ENCODE data around the gene TM9SF1. TPM values are rescaled to one million over a fixed set of nuclear protein-coding genes. Genes with fewer than 3 reads are reported as not detected.
A peak's percentile ranks its signal among the peaks of the same experiment; 100 is the strongest.

Gene TM9SF1
- total RNA-seq, 1 donor from 2014 or later = 35.0 TPM

DNA sequence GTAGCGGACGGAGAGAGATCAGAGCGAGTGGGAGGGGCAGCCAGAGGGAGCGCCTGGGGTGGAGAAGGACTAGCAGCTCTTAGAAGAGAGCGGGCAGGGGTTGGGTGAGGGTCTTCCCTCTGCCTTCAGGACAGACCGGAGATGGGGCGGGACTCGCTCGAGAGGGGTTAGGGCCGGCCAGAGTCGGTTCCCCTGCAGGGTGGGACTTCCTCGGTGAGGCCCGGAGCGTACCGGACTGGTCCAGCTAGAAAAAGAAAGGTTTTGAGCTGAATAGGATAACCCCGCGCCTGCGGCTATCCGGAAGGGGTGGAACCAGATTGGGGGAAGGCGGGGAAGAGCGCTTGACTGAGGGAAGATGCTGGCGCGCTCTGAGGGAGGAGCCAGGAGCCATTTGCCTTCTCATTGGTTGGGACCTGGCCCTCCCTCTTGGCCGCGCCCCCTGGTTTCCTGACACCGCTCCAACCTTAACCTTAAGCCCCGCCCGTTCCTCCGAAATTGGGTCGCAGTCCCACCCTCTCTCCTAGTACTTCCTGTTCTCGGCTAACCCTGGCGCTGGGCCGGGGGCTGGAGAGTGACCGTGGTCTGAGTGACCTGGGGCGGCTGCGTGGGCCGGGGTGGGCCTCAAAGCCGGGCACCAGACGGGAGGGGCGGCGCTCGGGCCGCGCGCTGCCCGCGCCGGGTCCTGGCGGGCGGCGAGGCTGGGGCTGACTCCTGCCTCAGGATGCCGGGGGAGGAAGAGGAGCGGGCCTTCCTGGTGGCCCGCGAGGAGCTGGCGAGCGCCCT, 48.1 kb downstream of the TM9SF1 start, which contains the start of gene RNF31:
TSS of gene RNF31 (plus strand) at position 521 of the 783 bp plus-strand sequence. CDS start at position 722, 201 bp downstream.
- Mint-ChIP-seq H3K4me1 (ENCODE audit: low read depth, unreplicated experiment) (peaks cover 9% of the 10 kb centered on the region), H3K27ac (ENCODE audit: unreplicated experiment) (peak within 1 kb of the TSS; percentile 82), H3K36me3 (ENCODE audit: unreplicated experiment) (no peaks in the 10 kb centered on the region), H3K27me3 (ENCODE audit: unreplicated experiment) (peaks cover 4% of the 10 kb centered on the region), H3K9me3 (ENCODE audit: unreplicated experiment) (peaks cover 4% of the 10 kb centered on the region), H3K4me3 (ENCODE audit: unreplicated experiment) (peak within 1 kb of the TSS; percentile 98)
- TF ChIP-seq CTCF (IDR thresholded peaks at IDR 0.05; ENCODE audit: partially characterized antibody, unreplicated experiment) = no peak
- DNase-seq = peak; percentile 96

GRCh38 chr14:24146453-24146977, 48.7 kb downstream of the TM9SF1 start, which contains the start of gene PSME2:
PSME2 (minus strand) TSS chr14:24146610; CDS start chr14:24146581, 29 bp downstream.
- H3K4me3 Mint-ChIP-seq (ENCODE audit: unreplicated experiment) = peak within 1 kb of the TSS; percentile 98
- peak within 1 kb of the TSS; percentile 82 for H3K27ac Mint-ChIP-seq (ENCODE audit: unreplicated experiment)
- DNase-seq = peak; percentile 98
- peaks cover 4% of the 10 kb centered on the region for H3K27me3 Mint-ChIP-seq (ENCODE audit: unreplicated experiment)
- no peaks in the 10 kb centered on the region for H3K36me3 Mint-ChIP-seq (ENCODE audit: unreplicated experiment)
- H3K9me3 Mint-ChIP-seq (ENCODE audit: unreplicated experiment) = peaks cover 9% of the 10 kb centered on the region
- no peak for TF ChIP-seq CTCF (IDR thresholded peaks at IDR 0.05; ENCODE audit: partially characterized antibody, unreplicated experiment)
- peaks cover 11% of the 10 kb centered on the region for H3K4me1 Mint-ChIP-seq (ENCODE audit: low read depth, unreplicated experiment)

DNA sequence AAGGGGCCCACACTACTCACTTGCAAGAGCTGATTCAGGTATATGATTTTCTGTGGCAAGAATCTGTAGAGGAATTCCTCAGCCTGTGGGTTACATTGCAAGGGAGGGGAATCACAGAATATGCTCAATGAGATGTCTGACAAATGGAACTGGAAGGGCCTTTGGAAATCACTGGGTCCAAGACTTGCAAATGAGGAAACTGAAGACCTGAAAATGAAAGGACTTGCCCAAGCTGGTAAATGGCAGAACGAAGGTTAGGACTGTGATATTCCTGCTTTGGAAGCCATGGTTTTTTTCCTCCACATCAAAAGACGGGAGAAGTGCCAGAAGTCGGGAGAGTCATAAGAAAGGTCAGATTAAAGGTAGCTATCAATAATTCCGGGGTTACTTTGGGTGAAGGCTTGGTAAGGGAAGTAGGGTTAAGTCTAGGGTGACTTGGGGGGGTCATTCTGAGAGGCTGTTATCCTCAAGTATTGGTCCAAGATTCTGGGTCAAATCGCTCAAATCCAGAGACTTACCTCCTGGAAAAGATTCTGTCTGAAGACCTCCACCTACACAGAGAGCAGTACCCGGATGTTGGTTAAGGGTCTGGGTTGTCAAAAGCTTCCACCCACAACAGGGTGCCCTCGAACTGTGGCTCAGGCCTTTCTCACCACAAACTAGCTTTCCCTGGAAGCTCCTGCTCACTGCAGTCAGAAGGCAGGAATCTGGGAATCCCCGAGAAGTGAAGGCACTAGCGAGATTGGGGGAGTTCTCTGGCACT, 49.4 kb downstream of the TM9SF1 start:
- Mint-ChIP-seq H3K4me3 (ENCODE audit: unreplicated experiment) (peak overlapping the region; percentile 98), H3K36me3 (ENCODE audit: unreplicated experiment) (no peaks in the 10 kb centered on the region), H3K4me1 (ENCODE audit: low read depth, unreplicated experiment) (peaks cover 11% of the 10 kb centered on the region), H3K27me3 (ENCODE audit: unreplicated experiment) (peaks cover 4% of the 10 kb centered on the region), H3K9me3 (ENCODE audit: unreplicated experiment) (peaks cover 9% of the 10 kb centered on the region), H3K27ac (ENCODE audit: unreplicated experiment) (peak overlapping the region; percentile 22)
- no peak for DNase-seq
- no peak for TF ChIP-seq CTCF (IDR thresholded peaks at IDR 0.05; ENCODE audit: partially characterized antibody, unreplicated experiment)

GRCh38 chr14:24145219-24145618, 50.0 kb downstream of the TM9SF1 start:
- H3K36me3 Mint-ChIP-seq (ENCODE audit: unreplicated experiment) = no peaks in the 10 kb centered on the region
- no peak for DNase-seq
- H3K4me1 Mint-ChIP-seq (ENCODE audit: low read depth, unreplicated experiment) = peaks cover 11% of the 10 kb centered on the region
- no peak overlapping the region for H3K27ac Mint-ChIP-seq (ENCODE audit: unreplicated experiment)
- no peak for TF ChIP-seq CTCF (IDR thresholded peaks at IDR 0.05; ENCODE audit: partially characterized antibody, unreplicated experiment)
- H3K9me3 Mint-ChIP-seq (ENCODE audit: unreplicated experiment) = peaks cover 9% of the 10 kb centered on the region
- H3K27me3 Mint-ChIP-seq (ENCODE audit: unreplicated experiment) = no peaks in the 10 kb centered on the region
- peak overlapping the region; percentile 98 for H3K4me3 Mint-ChIP-seq (ENCODE audit: unreplicated experiment)

All from glutamatergic neuron (in vitro differentiated cells).